ENCODE data around the gene WDFY4.

- TF ChIP-seq CTCF (IDR thresholded peaks at IDR 0.05; ENCODE audit: insufficient read depth, low read depth, low read length) (no peak), EZH2 (IDR thresholded peaks at IDR 0.05; ENCODE audit: insufficient read depth, low read length) (no peak)
Observed at GRCh38 chr10:48974510-48975156, 290.0 kb downstream of the WDFY4 start.

All from astrocyte (in vitro differentiated cells and primary cell).